K562 (cell line): ENCODE results near the gene BMP2K.

Experiments used
- CEBPB ChIP-seq: fragments of 450-650 bp; IDR thresholded peaks from 2 replicates; pipeline ENCODE4 v1.6.1; 2016; ENCODE audit warnings: missing genetic modification characterization, missing compliant biosample characterization
- CREB5 ChIP-seq: fragments of 250-450 bp; sonication (Bioruptor Pico); IDR thresholded peaks from 2 replicates; pipeline ENCODE4 v1.5.0; 2020; ENCODE audit warnings: mild to moderate bottlenecking
- CTCF ChIP-seq, 3 experiments: IDR thresholded peaks in 2 of 3; conservative IDR thresholded peaks in 1 of 3; 2 replicates each; pipeline ENCODE4 v1.5.1; 2011 to 2012; ENCODE audit warnings: low read length in 3 of 3, mild to moderate bottlenecking in 3 of 3, control low read depth in 2 of 3, improper control_type of control experiment in 1 of 3, inconsistent platforms in 1 of 3, low read depth in 1 of 3, mixed read lengths in 1 of 3, moderate library complexity in 1 of 3; ENCODE audit not compliant: insufficient read depth in 2 of 3
- GTF2E2 ChIP-seq: fragments of 200-800 bp; sonication (Bioruptor generic); IDR thresholded peaks from 2 replicates; pipeline ENCODE4 v1.6.1; 2016; ENCODE audit warnings: missing genetic modification characterization, missing compliant biosample characterization
- HLTF ChIP-seq: fragments of 450-650 bp; IDR thresholded peaks from 2 replicates; pipeline ENCODE4 v1.6.1; 2016
- KDM4B ChIP-seq, 2 experiments: fragments of 450-650 bp in 1 of 2; sonication (generic) in 1 of 2; IDR thresholded peaks; 2 replicates each; pipeline ENCODE4 v1.6.1; 2016 to 2017; ENCODE audit warnings: borderline replicate concordance in 2 of 2, antibody characterized with exemption in 1 of 2, low read depth in 1 of 2, mild to moderate bottlenecking in 1 of 2
- MCM5 ChIP-seq: fragments of 450-650 bp; IDR thresholded peaks from 2 replicates; pipeline ENCODE4 v1.6.1; 2016; ENCODE audit warnings: low read depth
- MXI1 ChIP-seq: IDR thresholded peaks from 2 replicates; pipeline ENCODE4 v1.6.1; 2011; ENCODE audit warnings: low read depth, mild to moderate bottlenecking, improper control_type of control experiment, low read length
- POLR2A ChIP-seq: fragments of 450-650 bp; conservative IDR thresholded peaks from 2 replicates; pipeline ENCODE4 v1.6.1; 2016
- POLR2AphosphoS5 ChIP-seq: IDR thresholded peaks from 2 replicates; pipeline ENCODE4 v1.6.1; 2011; ENCODE audit warnings: mild to moderate bottlenecking, low read depth, low read length, moderate library complexity; ENCODE audit not compliant: control insufficient read depth, insufficient read depth
- SMC3 ChIP-seq: conservative IDR thresholded peaks from 2 replicates; pipeline ENCODE4 v1.6.1; 2011; ENCODE audit warnings: low read depth, low read length, improper control_type of control experiment; ENCODE audit not compliant: insufficient read depth
- TEAD4 ChIP-seq, 2 experiments: sonication (generic) in 1 of 2; formaldehyde crosslinking in 1 of 2; IDR thresholded peaks; 2 replicates each; pipeline versions ENCODE4 v1.6.1 to v1.8.0; 2012 to 2022; ENCODE audit warnings: borderline replicate concordance in 1 of 2, inconsistent platforms in 1 of 2, low read length in 1 of 2, mild to moderate bottlenecking in 1 of 2, missing genetic modification reagents in 1 of 2
- ZC3H11A ChIP-seq: IDR thresholded peaks from 2 replicates; pipeline ENCODE4 v1.6.1; 2012; ENCODE audit warnings: low read depth, low read length, improper control_type of control experiment
- ZNF778 ChIP-seq: fragments of 450-650 bp; formaldehyde crosslinking; IDR thresholded peaks from 2 replicates; pipeline ENCODE4 v1.4.0; 2020; ENCODE audit warnings: mild to moderate bottlenecking, moderate library complexity

DNA sequence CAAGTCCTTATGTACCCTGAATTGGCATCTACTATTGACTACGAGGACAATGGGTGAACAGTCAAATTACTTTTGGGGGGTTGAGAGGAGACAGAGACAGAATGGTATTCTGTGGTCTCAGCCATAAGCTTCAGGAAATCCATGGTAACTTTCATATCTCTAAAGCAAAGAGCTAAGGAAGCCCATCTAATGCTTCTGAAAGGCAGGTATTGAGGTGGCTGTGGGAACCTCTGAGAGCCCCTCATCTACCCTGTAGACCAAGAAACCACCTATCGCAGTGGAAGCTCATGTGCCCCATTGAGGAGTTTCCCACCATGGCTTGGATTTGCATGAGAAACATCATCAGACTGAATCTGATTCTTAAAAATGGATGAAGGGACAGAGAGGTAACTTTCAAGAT lies 23.1 kb upstream of the BMP2K start:
- TF ChIP-seq ZC3H11A (no peak), POLR2AphosphoS5 (no peak), CEBPB (tag) (no peak), CREB5 (no peak), CTCF (IDR thresholded peaks at IDR 0.05 in 2 of 3, conservative IDR thresholded peaks at IDR 0.05 in 1 of 3; ENCODE audit: insufficient read depth in 2 of 3, low read depth in 1 of 3, low read length in 3 of 3) (no peak), TEAD4 (IDR thresholded peaks at IDR 0.05; ENCODE audit: low read length) (no peak), TEAD4 (CRISPR knock-in tag; IDR thresholded peaks at IDR 0.05; ENCODE audit: borderline replicate concordance) (no peak), MCM5 (no peak), MXI1 (no peak), KDM4B (IDR thresholded peaks at IDR 0.05; ENCODE audit: borderline replicate concordance in 2 of 2, low read depth in 1 of 2) (no peak), GTF2E2 (no peak), SMC3 (no peak), ZNF778 (CRISPR knock-in tag) (no peak), POLR2A (no peak), HLTF (no peak)
